Right hindlimb (tissue), 1 donor: ENCODE data around the gene PLEKHG4B.
"Not testable (repeated sequence)": the region's sequence is repeated elsewhere in the genome, so short reads cannot be mapped to it uniquely, and the experiment has no call there.

Source experiments
- DNase-seq: peaks from one replicate; pipeline ENCODE4 v3.0.0-alpha.2; 2018

Gene PLEKHG4B

GRCh38 chr5:158807-159447 is 67.0 kb downstream of the PLEKHG4B start:
- no peak for DNase-seq

- peak; percentile 19 for DNase-seq
These were observed 67.6 kb downstream of the PLEKHG4B start for GRCh38 chr5:159448-160172.

DNA sequence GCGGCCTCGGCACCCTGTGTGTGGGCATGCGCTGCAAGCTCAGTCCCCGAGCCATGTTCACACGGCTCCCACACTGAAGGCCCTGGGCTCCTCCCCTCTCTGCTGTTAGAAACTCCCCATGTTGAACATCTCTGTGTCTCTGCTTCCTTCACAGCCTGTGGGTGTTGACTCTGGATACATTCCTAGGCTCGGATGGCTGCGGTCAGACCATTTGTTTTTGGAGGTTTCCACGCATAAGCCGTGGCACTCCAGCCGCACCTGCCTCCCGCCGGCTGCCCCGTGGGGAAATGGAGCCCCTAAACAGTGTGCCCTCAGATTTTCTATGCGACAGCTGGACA is 68.2 kb downstream of the PLEKHG4B start:
- peak; percentile 24 for DNase-seq

GRCh38 chr5:160921-161802 is 69.2 kb downstream of the PLEKHG4B start:
- peak; percentile 11 for DNase-seq

DNA sequence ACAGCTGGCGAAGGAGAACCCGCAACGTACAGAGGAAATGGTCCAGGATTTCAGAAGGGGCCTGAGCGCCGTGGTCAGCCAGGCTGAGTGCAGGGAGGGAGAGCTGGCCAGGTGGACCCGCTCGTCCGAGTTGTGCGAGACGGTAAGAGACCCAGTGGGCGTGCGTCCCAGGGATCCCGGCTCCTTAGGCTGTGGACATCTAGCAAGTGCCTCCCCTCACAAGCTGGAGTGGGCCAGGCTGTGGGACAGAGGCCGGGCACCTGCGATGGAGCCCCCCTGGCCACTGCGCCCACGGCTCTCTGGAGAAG is 69.8 kb downstream of the PLEKHG4B start:
- DNase-seq = peak; percentile 7

- no peak for DNase-seq
These were observed 70.2 kb downstream of the PLEKHG4B start for GRCh38 chr5:162190-162564.

DNA sequence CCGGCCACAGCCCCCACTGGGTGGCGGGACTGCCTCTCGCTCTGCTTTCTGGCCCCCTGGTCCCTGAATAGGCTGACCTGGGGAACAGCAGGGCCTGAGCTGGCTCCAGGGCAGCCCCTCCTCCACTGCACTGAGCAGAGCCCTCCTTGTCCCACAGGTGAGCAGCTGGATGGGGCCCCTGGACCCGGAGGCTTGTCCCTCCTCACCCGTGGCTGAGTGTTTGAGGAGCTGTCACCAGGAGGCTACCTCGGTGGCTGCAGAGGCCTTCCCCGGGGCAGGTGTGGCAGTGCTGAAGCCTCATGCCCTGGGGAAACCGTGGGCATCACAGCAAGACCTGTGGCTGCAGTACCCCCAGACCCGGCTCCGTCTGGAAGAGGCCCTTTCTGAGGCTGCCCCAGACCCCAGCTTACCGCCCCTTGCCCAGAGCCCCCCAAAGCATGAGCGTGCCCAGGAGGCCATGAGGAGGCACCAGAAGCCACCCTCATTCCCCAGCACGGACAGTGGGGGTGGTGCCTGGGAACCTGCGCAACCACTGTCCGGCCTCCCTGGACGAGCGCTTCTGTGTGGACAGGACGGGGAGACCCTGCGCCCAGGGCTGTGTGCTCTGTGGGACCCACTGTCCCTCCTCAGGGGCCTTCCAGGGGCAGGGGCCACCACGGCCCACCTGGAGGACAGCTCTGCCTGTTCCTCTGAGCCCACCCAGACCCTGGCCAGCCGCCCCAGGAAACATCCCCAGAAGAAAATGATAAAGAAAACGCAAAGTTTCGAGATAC is 70.8 kb downstream of the PLEKHG4B start:
- peak; percentile 10 for DNase-seq

- peak; percentile 11 for DNase-seq
These were observed 71.3 kb downstream of the PLEKHG4B start for GRCh38 chr5:163338-163620.

DNA sequence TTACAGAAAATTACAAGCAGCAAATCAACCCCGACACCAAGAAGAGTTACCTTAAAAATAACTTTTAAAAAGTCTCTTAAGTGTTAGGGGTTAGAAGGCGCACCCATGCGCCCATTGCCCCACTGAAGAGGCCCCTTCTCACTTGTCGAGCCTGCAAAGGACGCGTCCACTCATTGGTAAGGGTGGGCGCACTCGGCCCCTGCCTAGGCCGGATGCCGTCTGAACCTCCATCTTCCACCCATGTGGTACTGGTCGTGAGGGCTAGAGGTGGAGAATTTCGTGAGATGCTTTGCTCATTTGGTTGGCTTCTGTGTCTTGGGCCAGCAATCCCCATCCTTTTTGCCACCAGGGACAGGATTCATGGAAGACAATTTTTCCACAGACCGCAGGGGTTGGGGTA is 71.9 kb downstream of the PLEKHG4B start:
- DNase-seq = no peak

- peak; percentile 7 for DNase-seq
These were observed 72.3 kb downstream of the PLEKHG4B start for GRCh38 chr5:164244-164643.

DNA sequence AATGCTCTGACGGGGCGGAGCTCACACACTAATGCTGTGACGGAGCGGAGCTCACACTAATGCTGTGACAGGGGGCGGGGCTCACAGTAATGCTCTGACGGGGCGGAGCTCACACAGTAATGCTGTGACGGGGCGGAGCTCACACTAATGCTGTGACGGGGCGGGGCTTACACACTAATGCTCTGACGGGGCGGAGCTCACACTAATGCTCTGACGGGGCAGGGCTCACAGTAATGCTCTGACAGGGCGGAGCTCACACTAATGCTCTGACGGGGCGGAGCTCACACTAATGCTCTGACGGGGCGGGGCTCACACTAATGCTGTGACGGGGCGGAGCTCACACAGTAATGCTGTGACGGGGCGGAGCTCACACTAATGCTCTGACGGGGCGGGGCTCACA is 72.8 kb downstream of the PLEKHG4B start:
- not testable (repeated sequence) for DNase-seq

- DNase-seq = peak; percentile 6
These were observed 74.7 kb downstream of the PLEKHG4B start for GRCh38 chr5:166441-167372.

- peak; percentile 16 for DNase-seq
These were observed 75.5 kb downstream of the PLEKHG4B start for GRCh38 chr5:167511-167910.

- DNase-seq = peak; percentile 41
These were observed 76.2 kb downstream of the PLEKHG4B start for GRCh38 chr5:167982-168660.

DNA sequence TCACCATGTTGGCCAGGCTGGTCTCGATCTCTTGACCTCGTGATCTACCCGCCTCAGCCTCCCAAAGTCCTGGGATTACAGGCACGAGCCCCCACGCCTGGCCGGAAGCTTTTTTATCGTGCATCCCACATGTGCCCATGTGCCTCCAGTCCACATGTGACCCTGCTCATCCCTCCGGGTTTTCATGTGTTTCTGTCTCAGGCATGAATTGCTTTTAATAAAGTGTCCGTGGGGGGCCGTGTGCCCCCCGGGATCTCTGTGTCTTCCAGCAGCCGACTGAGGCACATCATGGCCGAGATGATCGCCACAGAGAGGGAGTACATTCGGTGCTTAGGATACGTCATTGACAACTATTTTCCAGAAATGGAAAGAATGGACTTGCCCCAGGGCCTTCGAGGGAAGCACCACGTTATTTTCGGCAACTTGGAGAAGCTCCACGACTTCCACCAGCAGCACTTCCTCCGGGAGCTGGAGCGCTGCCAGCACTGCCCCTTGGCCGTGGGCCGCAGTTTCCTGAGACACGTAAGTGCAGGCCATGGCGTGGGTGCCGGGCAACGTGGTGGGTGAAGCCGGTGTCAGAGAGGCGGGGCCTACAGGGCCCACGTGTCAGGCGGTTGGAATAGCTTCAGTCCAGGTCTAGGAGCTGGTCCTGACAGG is 77.2 kb downstream of the PLEKHG4B start:
- DNase-seq = peak; percentile 46

- DNase-seq = no peak
These were observed 77.7 kb downstream of the PLEKHG4B start for GRCh38 chr5:169728-170094.

GRCh38 chr5:170971-171800 is 79.2 kb downstream of the PLEKHG4B start:
- DNase-seq = peak; percentile 11

DNA sequence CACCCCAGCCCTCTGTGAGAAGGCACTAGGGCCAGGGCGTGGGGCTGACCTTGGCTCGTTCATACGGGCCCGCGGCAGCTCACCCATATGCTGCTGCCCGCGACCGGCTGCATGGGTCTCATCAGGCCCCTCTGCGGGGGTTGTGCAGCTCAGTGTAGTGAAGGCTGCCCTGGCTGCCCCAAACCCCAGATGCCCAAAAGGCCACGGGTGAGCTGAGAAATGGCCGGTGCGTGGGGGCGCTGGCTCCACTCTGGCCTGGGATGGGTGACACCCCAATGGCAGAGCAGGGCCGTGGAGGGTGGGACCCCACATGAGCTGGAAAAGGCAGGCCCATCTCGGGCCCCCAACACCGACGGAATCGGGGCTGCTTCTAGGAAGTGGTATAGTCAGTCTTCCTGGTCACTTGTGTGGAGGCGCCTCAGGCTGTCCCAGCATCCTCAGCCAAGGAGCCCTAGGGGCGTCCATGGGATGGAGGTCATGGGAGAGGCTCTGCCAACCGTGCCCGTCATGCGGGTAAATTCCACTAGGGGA is 79.9 kb downstream of the PLEKHG4B start:
- DNase-seq = no peak

- DNase-seq = no peak
These were observed 80.5 kb downstream of the PLEKHG4B start for GRCh38 chr5:172421-172820.

- DNase-seq = peak; percentile 5
These were observed 80.9 kb downstream of the PLEKHG4B start for GRCh38 chr5:172841-173251.
